Measurements from ENCODE around the gene AVP. TPM values are rescaled to one million over a fixed set of nuclear protein-coding genes. Genes with fewer than 3 reads are reported as not detected.
A peak's percentile ranks its signal among the peaks of the same experiment; 100 is the strongest.

AVP gene
- total RNA-seq, 2 donors from 2014 or later, result not detected

GRCh38 chr20:3085571-3086072, 1.1 kb upstream of the AVP start:
- H3K4me1 ChIP-seq (ENCODE audit: control insufficient read depth in 1 of 2, low read depth in 2 of 2), result peaks cover 3 to 25% of the 10 kb centered on the region in 2 donors
- H3K27ac ChIP-seq, result no peak overlapping the region
- DNase-seq (ENCODE audit: low spot score) (no peak), ATAC-seq (ENCODE audit: insufficient number of reproducible peaks, low FRiP score, low read depth) (no peak)
- H3K36me3 ChIP-seq, result no peaks in the 10 kb centered on the region
- peaks cover 12% of the 10 kb centered on the region for H3K27me3 ChIP-seq (replicated peaks; ENCODE audit: insufficient read depth)
- no peaks in the 10 kb centered on the region for H3K9me3 ChIP-seq
- no peak for TF ChIP-seq CTCF (IDR thresholded peaks at IDR 0.05)
- H3K4me3 ChIP-seq, result no peak overlapping the region

GRCh38 chr20:3084986-3085360, 449 bp upstream of the AVP start:
- peaks cover 12% of the 10 kb centered on the region for H3K27me3 ChIP-seq (replicated peaks; ENCODE audit: insufficient read depth)
- ATAC-seq (ENCODE audit: insufficient number of reproducible peaks, low FRiP score, low read depth), result no peak
- H3K27ac ChIP-seq, result no peak overlapping the region
- no peaks in the 10 kb centered on the region for H3K36me3 ChIP-seq
- TF ChIP-seq CTCF (IDR thresholded peaks at IDR 0.05), result no peak
- no peak for DNase-seq (ENCODE audit: low spot score)
- H3K4me1 ChIP-seq (ENCODE audit: control insufficient read depth in 1 of 2, low read depth in 2 of 2), result peaks cover 3 to 27% of the 10 kb centered on the region in 2 donors
- no peak overlapping the region for H3K4me3 ChIP-seq
- no peaks in the 10 kb centered on the region for H3K9me3 ChIP-seq

- Histone ChIP-seq H3K27ac (no peak overlapping the region), H3K27me3 (replicated peaks; ENCODE audit: insufficient read depth) (peaks cover 12% of the 10 kb centered on the region), H3K9me3 (no peaks in the 10 kb centered on the region), H3K4me3 (peak overlapping the region; percentile 62), H3K36me3 (no peaks in the 10 kb centered on the region), H3K4me1 (ENCODE audit: control insufficient read depth in 1 of 2, low read depth in 2 of 2) (peaks cover 3 to 27% of the 10 kb centered on the region in 2 donors)
- DNase-seq (ENCODE audit: low spot score) (no peak), ATAC-seq (ENCODE audit: insufficient number of reproducible peaks, low FRiP score, low read depth) (no peak)
- TF ChIP-seq CTCF (IDR thresholded peaks at IDR 0.05), result no peak
These were observed 1.3 kb downstream of the AVP start for GRCh38 chr20:3082955-3083952.

GRCh38 chr20:3082306-3082951, 2.1 kb downstream of the AVP start:
- TF ChIP-seq CTCF (IDR thresholded peaks at IDR 0.05), result no peak
- Histone ChIP-seq H3K4me1 (ENCODE audit: control insufficient read depth in 1 of 2, low read depth in 2 of 2) (peaks cover 3 to 27% of the 10 kb centered on the region in 2 donors), H3K27ac (no peak overlapping the region), H3K9me3 (no peaks in the 10 kb centered on the region), H3K4me3 (peak overlapping the region; percentile 62), H3K27me3 (replicated peaks; ENCODE audit: insufficient read depth) (peaks cover 12% of the 10 kb centered on the region), H3K36me3 (no peaks in the 10 kb centered on the region)
- DNase-seq (ENCODE audit: low spot score) (no peak), ATAC-seq (ENCODE audit: insufficient number of reproducible peaks, low FRiP score, low read depth) (no peak)

GRCh38 chr20:3081641-3082040, 2.9 kb downstream of the AVP start:
- no peak for DNase-seq (ENCODE audit: low spot score)
- no peak for ATAC-seq (ENCODE audit: insufficient number of reproducible peaks, low FRiP score, low read depth)
- Histone ChIP-seq H3K9me3 (no peaks in the 10 kb centered on the region), H3K4me3 (no peak overlapping the region), H3K27ac (no peak overlapping the region), H3K27me3 (replicated peaks; ENCODE audit: insufficient read depth) (peaks cover 12% of the 10 kb centered on the region), H3K4me1 (ENCODE audit: control insufficient read depth in 1 of 2, low read depth in 2 of 2) (peaks cover 3 to 27% of the 10 kb centered on the region in 2 donors), H3K36me3 (no peaks in the 10 kb centered on the region)
- no peak for TF ChIP-seq CTCF (IDR thresholded peaks at IDR 0.05)
